Prostate gland (tissue), 2 donors: ENCODE measurements around the gene ECSIT. TPM values are rescaled to one million over a fixed set of nuclear protein-coding genes. Genes with fewer than 3 reads are reported as not detected.

Source experiments
- DNase-seq: peaks from one replicate; pipeline ENCODE4 v3.0.0-alpha.2; 2019; ENCODE audit warnings: low spot score
- H3K27ac ChIP-seq, 2 donors: fragments of 200-600 bp; sonication (generic); 2 replicates each; pipeline ENCODE4 v1.5.1; 2017 to 2019
- H3K27me3 ChIP-seq: fragments of 200-600 bp; sonication (generic); replicated peaks from 2 replicates; pipeline ENCODE4 v1.5.1; 2019; ENCODE audit not compliant: insufficient read depth
- H3K36me3 ChIP-seq, 2 donors: fragments of 200-600 bp; sonication (generic); 1 replicate in 1 of 2; 2 replicates in 1 of 2; pipeline versions ENCODE4 v1.5.1 to v1.8.1; 2017 to 2019
- H3K4me1 ChIP-seq: fragments of 200-600 bp; sonication (generic); replicated peaks from 2 replicates; pipeline ENCODE4 v1.5.1; 2019
- H3K4me3 ChIP-seq, 2 donors: fragments of 200-600 bp; sonication (generic); 2 replicates each; pipeline ENCODE4 v1.5.1; 2017 to 2019
- H3K9me3 ChIP-seq: fragments of 200-600 bp; sonication (generic); 2 replicates; pipeline ENCODE4 v1.5.1; 2017
- POLR2A ChIP-seq: fragments of 450-650 bp; IDR thresholded peaks from one replicate; pipeline ENCODE4 v1.6.1; 2016; ENCODE audit warnings: antibody characterized with exemption, mild to moderate bottlenecking
- POLR2AphosphoS5 ChIP-seq: sonication (generic); formaldehyde crosslinking; IDR thresholded peaks from one replicate; pipeline ENCODE4 v1.6.1; 2017; ENCODE audit warnings: antibody characterized with exemption
- WGBS: methylation state at CpG from one replicate; pipeline ENCODE4 v1.1.5; 2018; 5-methylcytosine and 5-hydroxymethylcytosine counted together
- intact Hi-C: fragments of 100-400 bp; cut with DNase I; formaldehyde crosslinking; loops from one replicate; pipeline ENCODE4 v1.14.2; 2022
- total RNA-seq, 2 donors: library from RNA; depleted of rRNA; stranded (reverse); fragments of >200 nt; gene quantifications; one replicate each; pipeline ENCODE4 v1.1.0, GENCODE V29; 2016
- TF ChIP-seq, protein P1 (sequence below), 4 experiments: fragments of 200-600 bp in 2 of 4; fragments of 450-650 bp in 2 of 4; sonication (generic) in 2 of 4; IDR thresholded peaks; 1 replicate in 3 of 4; 2 replicates in 1 of 4; pipeline ENCODE4 v1.5.1; 2016 to 2019; ENCODE audit warnings: antibody characterized with exemption in 4 of 4, mild to moderate bottlenecking in 2 of 4, moderate library complexity in 2 of 4

The ECSIT gene
- total RNA-seq, 2 donors from 2014 or later = 93.0 to 94.7 TPM

DNA sequence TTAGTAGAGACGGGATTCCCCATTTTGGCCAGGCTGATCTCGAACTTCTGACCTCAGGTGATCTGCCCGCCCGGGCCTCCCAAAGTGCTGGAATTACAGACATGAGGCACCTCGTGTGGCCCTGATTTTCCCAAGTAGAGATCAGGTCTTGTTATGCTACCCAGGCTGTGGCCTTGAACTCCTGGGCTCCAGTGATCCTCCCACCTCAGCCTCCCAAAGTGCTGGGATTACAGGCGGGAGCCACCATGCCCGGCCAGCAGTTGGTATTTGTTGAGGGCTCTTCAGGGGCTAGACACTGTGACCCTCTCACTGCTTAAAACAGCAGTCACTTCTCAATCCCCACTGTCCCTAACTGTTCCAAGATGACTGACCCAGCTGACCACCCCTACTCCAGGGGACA lies 39.6 kb downstream of the ECSIT start:
- Histone ChIP-seq H3K9me3 (no peaks in the 10 kb centered on the region), H3K4me3 (no peak overlapping the region), H3K4me1 (no peaks in the 10 kb centered on the region), H3K27me3 (no peaks in the 10 kb centered on the region), H3K36me3 (no peaks in the 10 kb centered on the region), H3K27ac (no peak overlapping the region)
- DNase-seq = no peak
- intact Hi-C loops = no loop called here
- WGBS = 96% methylated on average over 7 of the region's 7 CpGs
- TF ChIP-seq POLR2A (no peak), POLR2AphosphoS5 (no peak)
- TF ChIP-seq, protein P1, sequence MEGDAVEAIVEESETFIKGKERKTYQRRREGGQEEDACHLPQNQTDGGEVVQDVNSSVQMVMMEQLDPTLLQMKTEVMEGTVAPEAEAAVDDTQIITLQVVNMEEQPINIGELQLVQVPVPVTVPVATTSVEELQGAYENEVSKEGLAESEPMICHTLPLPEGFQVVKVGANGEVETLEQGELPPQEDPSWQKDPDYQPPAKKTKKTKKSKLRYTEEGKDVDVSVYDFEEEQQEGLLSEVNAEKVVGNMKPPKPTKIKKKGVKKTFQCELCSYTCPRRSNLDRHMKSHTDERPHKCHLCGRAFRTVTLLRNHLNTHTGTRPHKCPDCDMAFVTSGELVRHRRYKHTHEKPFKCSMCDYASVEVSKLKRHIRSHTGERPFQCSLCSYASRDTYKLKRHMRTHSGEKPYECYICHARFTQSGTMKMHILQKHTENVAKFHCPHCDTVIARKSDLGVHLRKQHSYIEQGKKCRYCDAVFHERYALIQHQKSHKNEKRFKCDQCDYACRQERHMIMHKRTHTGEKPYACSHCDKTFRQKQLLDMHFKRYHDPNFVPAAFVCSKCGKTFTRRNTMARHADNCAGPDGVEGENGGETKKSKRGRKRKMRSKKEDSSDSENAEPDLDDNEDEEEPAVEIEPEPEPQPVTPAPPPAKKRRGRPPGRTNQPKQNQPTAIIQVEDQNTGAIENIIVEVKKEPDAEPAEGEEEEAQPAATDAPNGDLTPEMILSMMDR (IDR thresholded peaks at IDR 0.05) = no peak

DNA sequence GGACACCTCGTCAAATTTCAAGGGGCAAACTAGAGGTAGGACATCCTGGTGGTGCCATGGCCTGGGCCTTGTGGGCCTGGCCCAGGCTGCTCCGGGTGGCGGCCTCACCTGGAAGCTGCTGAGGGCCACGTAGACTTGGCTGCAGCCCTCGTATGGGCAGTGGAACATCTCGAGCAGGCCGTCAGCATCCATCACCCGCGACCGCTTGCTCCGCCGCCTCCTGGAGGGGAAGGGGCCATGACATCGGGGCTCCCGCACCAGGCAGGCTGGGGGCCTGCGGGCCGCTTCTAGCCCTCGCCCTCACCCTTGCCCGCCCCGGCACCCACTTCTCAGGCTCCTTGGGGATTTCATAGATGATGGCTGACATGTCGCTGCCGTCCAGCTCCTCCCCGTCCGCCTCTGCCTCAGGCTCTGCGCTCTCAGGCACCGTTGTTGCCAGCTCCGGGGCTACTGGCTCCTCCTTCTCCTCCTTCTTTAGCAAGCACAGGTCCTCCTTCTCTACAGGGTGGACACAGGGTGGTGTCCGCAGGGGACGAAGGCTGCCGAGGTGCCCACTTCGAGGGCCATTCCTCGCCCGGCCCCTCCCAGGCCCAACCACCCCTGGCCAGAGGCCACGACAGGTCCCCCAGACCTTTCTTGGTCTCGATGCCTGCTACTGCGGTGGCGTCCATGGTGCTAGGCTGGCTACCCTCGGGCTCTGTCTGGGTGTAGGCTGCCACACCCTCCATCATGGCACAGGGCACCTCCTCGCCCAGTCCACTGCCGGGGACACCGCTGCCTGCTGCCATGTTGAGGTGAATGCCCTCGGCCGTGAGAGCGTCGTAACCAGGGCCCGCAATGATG lies 42.1 kb downstream of the ECSIT start:
- Histone ChIP-seq H3K4me1 (no peaks in the 10 kb centered on the region), H3K36me3 (no peaks in the 10 kb centered on the region), H3K27ac (no peak overlapping the region), H3K9me3 (no peaks in the 10 kb centered on the region), H3K4me3 (no peak overlapping the region), H3K27me3 (peaks cover 8% of the 10 kb centered on the region)
- TF ChIP-seq, protein P1 (IDR thresholded peaks at IDR 0.05) = no peak
- TF ChIP-seq POLR2AphosphoS5 (no peak), POLR2A (no peak)
- 88% methylated on average over 40 of the region's 45 CpGs for WGBS
- intact Hi-C loops = no loop called here
- DNase-seq = no peak

DNA sequence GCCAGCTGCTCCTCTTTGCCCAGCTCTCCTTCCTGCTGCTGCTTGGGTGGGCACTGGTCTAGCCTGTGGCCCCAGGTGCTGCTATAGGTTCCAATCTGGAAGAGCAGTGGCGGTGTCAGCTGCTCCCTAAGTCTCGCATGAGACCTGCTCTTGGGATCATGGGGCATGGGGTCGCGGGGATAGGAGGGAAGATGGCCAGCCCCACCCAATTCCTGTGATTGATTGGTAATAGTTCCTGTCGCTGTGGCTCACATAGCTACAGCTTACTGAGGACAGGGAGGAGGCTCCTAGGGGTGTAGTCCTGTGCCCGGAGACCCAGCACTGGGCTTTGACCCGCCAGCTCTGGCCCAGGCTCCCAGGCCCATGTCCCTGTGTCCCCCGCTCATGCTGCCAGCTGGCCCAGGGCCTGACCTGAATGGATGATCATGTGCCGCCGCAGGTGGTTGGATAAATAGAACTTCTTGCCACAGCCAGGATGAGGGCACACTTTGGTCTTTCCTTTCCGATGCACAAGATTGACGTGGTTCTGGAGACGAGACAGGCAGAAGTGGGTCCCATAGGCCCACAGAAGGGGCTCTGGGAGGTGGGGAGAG lies 43.6 kb downstream of the ECSIT start:
- DNase-seq = no peak
- TF ChIP-seq POLR2A (no peak), POLR2AphosphoS5 (no peak)
- TF ChIP-seq, protein P1 (IDR thresholded peaks at IDR 0.05) = no peak
- Histone ChIP-seq H3K4me3 (no peak overlapping the region), H3K27ac (no peak overlapping the region), H3K4me1 (no peaks in the 10 kb centered on the region), H3K27me3 (peaks cover 16% of the 10 kb centered on the region), H3K9me3 (no peaks in the 10 kb centered on the region), H3K36me3 (no peaks in the 10 kb centered on the region)
- 95% methylated on average over 13 of the region's 13 CpGs for WGBS
- intact Hi-C loops = no loop called here

DNA sequence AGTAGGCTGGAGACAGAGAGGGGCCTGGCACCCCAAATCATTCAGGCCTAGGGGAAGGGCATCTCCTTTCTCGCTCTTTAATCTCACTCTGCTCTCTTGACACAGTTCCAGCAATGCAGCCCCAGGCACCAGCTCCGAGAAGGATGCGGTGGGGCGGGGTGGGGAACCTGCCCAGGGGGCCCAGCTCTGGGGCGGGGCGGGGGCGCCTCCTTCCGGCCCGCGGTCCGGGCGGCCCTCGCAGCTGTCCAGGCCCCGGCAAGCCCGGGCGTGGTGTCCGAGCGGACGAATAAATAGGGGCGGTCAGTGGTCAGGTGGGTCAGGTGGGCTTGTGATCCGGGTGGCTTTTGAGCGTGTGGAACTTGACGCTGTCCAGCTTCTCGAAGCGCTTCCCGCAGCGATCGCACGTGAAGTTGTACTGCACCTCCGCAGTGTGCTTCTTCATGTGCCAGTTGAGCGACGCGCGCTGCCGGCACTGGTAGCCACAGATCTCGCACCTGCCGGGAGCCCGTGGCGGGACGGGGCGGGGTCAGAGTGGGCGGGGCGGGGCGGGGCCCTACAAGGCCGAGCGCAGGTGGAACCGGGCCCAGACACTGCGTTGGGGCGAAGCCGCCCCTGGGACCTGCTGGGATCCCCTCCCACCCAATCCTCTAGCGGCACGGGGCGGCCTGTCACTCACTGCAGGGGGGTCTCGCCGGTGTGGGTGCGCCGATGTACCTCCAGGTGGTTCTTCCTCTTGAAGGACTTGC lies 45.4 kb downstream of the ECSIT start:
- intact Hi-C loops = loop anchor here (5.0 kb wide), 1 partner anchor 191 kb away; no protein-coding TSS in a partner anchor
- Histone ChIP-seq H3K27ac (no peak overlapping the region), H3K27me3 (peaks cover 26% of the 10 kb centered on the region), H3K9me3 (no peaks in the 10 kb centered on the region), H3K4me1 (no peaks in the 10 kb centered on the region), H3K36me3 (no peaks in the 10 kb centered on the region), H3K4me3 (no peak overlapping the region)
- no peak for DNase-seq
- 81% methylated on average over 41 of the region's 57 CpGs for WGBS
- TF ChIP-seq, protein P1 (IDR thresholded peaks at IDR 0.05) = no peak
- TF ChIP-seq POLR2A (no peak), POLR2AphosphoS5 (no peak)
